CD4-positive, alpha-beta T cell treated with Interleukin-17A for 1 hour (primary cell): ENCODE data around the gene SHC1.

Experiments
- DNase-seq: peaks from one replicate; pipeline ENCODE4 v3.0.0-alpha.2; 2020

SHC1 gene

DNA sequence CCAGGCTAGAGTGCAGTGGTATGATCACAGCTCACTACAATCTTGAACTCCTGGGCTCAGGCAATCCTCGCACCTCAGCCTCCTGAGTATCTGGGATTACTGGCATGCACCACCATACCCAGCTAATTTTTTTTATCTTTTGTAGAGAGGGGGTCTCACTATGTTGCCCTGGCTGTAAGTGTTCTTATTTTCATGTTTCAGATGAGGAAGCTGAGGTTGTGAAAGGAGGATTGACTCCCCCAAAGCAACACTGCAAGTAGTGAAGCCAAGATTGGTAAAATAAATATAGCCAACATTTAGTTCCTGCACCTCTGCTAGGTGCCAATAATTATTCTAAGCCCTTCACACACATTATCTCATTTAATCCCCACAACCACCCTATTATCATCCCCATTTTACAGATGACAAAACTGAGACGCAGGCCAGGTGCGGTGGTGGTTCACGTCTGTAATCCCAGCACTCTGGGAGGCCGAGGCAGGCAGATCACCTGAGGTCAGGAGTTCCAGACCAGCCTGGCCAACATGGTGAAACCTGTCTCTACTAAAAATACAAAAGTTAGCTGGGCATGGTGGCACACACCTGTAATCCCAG lies 36.1 kb downstream of the SHC1 start:
- DNase-seq = no peak

DNA sequence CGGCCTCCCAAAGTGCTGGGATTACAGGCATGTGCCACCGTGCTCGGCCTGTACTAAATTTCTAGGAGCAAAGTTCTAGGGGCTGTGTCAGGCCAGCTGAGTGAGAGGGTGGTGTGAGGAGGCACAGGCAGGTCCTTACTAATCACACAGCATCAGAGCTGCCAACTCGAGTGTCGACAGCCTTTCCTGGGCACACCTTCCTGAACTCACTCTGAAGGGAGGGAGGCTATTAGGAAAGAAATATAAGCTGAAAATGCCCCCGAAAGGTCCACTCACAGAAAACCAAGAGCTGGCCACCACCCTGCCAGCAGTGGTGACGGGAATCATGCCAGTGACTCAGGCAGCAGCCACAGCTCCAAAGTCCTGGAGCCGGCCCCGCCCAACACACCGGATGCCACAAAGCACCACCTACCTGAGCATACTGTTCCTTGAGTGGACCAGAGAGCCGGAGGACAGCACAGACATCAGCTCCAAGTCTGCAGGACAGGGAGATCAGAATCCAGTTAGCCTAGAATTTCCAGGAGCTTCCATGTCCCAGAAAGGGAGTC lies 38.5 kb downstream of the SHC1 start:
- no peak for DNase-seq

DNA sequence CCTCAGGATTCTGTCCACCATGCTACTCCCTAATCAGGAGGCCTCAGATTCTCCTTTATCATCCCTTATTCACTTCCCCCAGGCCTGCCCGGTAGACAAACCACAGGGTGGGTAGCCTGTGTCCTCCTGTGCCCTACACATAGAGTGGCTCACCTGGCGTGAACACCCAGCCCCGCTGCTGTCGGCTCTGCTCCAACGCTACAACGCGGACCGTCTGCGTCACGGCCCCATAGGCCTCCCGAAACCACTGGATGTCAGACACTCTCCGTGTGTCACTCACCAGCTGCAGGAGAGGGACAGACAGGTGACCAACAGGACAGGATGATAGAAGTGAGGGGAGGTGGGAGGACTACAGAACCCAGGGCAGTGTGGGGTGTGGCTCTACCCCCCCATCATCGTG lies 44.3 kb downstream of the SHC1 start:
- no peak for DNase-seq

DNA sequence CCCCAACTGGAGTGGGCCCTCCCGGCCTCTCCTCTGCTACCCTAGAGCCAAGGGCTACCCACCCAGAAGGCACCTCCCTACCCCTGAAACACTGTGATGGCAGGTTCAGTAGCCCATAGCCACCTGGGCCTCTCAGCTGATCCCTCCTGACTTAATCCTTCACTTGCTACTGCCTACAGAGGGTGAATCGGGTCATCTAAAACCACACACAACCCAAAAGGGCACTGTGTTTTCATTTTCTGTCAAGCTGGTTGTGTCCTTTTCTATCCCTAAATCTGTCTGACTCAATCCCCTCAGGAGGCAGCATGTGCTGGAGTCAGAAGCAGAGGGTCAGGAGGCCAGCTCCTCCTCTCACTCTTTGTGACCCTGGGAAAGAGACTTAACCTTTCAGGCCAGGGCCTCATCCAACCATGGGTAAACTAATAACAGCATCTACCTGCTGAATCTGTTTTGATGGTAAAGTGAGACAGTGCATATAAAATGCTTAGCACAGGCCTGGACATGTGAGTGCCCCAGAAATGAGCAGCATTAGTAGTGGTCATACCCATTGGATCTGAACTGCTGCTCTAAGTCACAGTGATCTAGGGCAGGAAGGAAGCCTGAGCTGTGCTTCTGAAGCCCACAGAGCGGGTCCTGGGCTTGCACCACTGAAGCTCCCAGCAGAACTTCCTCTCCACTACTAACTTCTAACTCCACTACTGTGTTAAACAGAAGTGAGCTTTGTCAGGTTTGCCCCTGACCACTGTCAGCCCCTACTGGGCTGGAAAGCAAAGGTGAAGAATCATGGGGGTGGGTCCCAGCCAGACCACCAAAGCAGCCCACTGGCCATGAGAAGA lies 45.0 kb downstream of the SHC1 start:
- DNase-seq = no peak

DNA sequence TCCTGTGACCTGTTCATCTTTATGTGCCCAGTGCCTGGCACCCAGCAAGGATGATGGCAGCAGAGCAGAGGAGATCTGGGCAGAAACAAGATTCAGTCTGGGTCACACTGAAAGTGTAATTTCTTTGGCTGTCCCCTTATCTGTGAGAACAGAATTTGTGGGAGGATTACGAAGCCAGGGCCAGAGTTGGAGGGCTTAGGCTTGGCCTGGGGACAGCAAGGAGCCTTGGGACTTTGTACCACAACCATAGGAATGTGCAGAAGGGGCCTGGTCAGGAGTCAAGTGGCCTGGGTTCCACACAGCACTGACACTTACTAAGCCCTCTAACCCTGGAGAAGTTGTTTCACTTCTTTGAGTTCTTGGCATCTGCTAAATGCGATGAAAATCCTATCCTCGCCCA lies 46.9 kb downstream of the SHC1 start:
- DNase-seq = no peak

DNA sequence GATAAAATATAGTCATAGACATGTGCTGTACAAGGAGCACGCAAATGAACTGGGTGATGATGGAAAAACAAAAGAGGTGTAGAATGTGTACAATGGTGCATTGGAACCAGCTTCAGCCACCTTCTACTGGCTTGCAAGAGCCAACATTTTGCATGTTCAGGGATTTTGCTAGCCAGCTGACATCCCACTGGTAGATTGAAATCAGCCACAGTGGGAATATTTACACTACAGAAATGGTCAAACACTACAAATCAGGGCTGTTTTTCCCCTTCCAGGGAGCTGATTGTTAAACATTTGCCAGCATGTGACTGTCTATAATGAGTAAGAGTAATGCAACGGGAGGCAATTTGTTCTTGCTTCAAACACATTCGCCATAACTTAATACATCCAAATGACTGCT lies 57.3 kb downstream of the SHC1 start:
- DNase-seq = no peak

DNA sequence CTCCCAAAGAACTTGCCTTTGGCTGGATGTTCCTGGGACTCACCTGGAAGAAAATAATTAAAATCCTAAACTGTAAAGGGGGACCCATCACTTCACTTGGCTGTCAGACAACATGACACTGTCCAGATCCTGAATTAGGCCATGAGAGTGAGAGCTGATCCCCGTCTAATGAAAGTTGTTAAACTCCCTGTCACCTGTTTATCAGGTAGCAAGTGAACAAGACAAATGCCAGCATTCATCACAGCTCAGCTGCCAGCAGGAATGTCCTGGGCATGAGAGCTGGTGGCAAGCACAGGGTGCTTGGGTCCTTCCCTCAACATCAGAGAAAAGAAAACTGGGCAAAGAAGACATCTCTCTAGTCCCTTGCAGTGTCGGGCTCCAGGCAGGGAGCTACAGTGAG lies 57.8 kb downstream of the SHC1 start:
- DNase-seq = no peak
